HEK293 (cell line): ENCODE data around the gene GPR179.

Source experiments
- GFI1B ChIP-seq: fragments of 450-650 bp; formaldehyde crosslinking; IDR thresholded peaks from 2 replicates; pipeline ENCODE4 v1.5.1; 2016; ENCODE audit warnings: missing biosample characterization, missing genetic modification characterization
- PATZ1 ChIP-seq: fragments of 450-650 bp; formaldehyde crosslinking; IDR thresholded peaks from 2 replicates; pipeline ENCODE4 v1.5.1; 2016; ENCODE audit warnings: missing biosample characterization, missing genetic modification characterization
- PRDM1 ChIP-seq: fragments of 450-650 bp; formaldehyde crosslinking; IDR thresholded peaks from 2 replicates; pipeline ENCODE4; 2016; ENCODE audit warnings: missing biosample characterization, missing genetic modification characterization
- PRDM2 ChIP-seq: fragments of 450-650 bp; formaldehyde crosslinking; IDR thresholded peaks from 2 replicates; pipeline ENCODE4 v1.5.1; 2016; ENCODE audit warnings: missing biosample characterization, missing genetic modification characterization, borderline replicate concordance
- ZBTB21 ChIP-seq: fragments of 450-650 bp; formaldehyde crosslinking; IDR thresholded peaks from 2 replicates; pipeline ENCODE4 v1.5.1; 2017; ENCODE audit warnings: missing biosample characterization, missing genetic modification characterization
- ZBTB7A ChIP-seq: fragments of 450-650 bp; formaldehyde crosslinking; IDR thresholded peaks from 2 replicates; pipeline ENCODE4 v1.5.1; 2016; ENCODE audit warnings: low read depth, missing biosample characterization, missing genetic modification characterization
- ZNF132 ChIP-seq: fragments of 450-650 bp; formaldehyde crosslinking; IDR thresholded peaks from 2 replicates; pipeline ENCODE4 v1.5.1; 2017; ENCODE audit warnings: missing biosample characterization, missing genetic modification characterization, borderline replicate concordance
- ZNF140 ChIP-seq: fragments of 450-650 bp; formaldehyde crosslinking; IDR thresholded peaks from 2 replicates; pipeline ENCODE4 v1.5.1; 2016; ENCODE audit warnings: missing biosample characterization, missing genetic modification characterization
- ZNF16 ChIP-seq: fragments of 450-650 bp; formaldehyde crosslinking; IDR thresholded peaks from 2 replicates; pipeline ENCODE4 v1.5.1; 2016; ENCODE audit warnings: low read depth, missing biosample characterization, missing genetic modification characterization
- ZNF169 ChIP-seq: fragments of 450-650 bp; formaldehyde crosslinking; IDR thresholded peaks from 2 replicates; pipeline ENCODE4 v1.5.1; 2016; ENCODE audit warnings: missing biosample characterization, missing genetic modification characterization
- ZNF184 ChIP-seq: fragments of 450-650 bp; IDR thresholded peaks from 2 replicates; pipeline ENCODE4 v1.5.1; 2018; ENCODE audit warnings: missing biosample characterization, mild to moderate bottlenecking, missing genetic modification characterization
- ZNF214 ChIP-seq: fragments of 450-650 bp; formaldehyde crosslinking; IDR thresholded peaks from 2 replicates; pipeline ENCODE4 v1.5.1; 2017; ENCODE audit warnings: missing biosample characterization, mild to moderate bottlenecking, missing genetic modification characterization, borderline replicate concordance
- ZNF292 ChIP-seq: fragments of 450-650 bp; formaldehyde crosslinking; IDR thresholded peaks from 2 replicates; pipeline ENCODE4 v1.5.1; 2016; ENCODE audit warnings: low read depth, missing biosample characterization, missing genetic modification characterization, borderline replicate concordance
- ZNF366 ChIP-seq: fragments of 450-650 bp; formaldehyde crosslinking; conservative IDR thresholded peaks from 2 replicates; pipeline ENCODE4 v1.5.1; 2016; ENCODE audit warnings: missing biosample characterization, missing genetic modification characterization
- ZNF514 ChIP-seq: fragments of 450-650 bp; formaldehyde crosslinking; IDR thresholded peaks from 2 replicates; pipeline ENCODE4 v1.5.1; 2016; ENCODE audit warnings: missing biosample characterization, missing genetic modification characterization
- ZNF544 ChIP-seq: fragments of 450-650 bp; formaldehyde crosslinking; IDR thresholded peaks from 2 replicates; pipeline ENCODE4 v1.5.0; 2017; ENCODE audit warnings: missing biosample characterization, missing genetic modification characterization
- ZNF561 ChIP-seq: fragments of 450-650 bp; IDR thresholded peaks from 2 replicates; pipeline ENCODE4 v1.5.1; 2018; ENCODE audit warnings: missing biosample characterization, missing genetic modification characterization, borderline replicate concordance
- ZNF664 ChIP-seq: fragments of 450-650 bp; formaldehyde crosslinking; IDR thresholded peaks from 2 replicates; pipeline ENCODE4 v1.5.1; 2016; ENCODE audit warnings: missing biosample characterization, missing genetic modification characterization
- ZSCAN30 ChIP-seq: fragments of 450-650 bp; IDR thresholded peaks from 2 replicates; pipeline ENCODE4 v1.5.1; 2018; ENCODE audit warnings: missing biosample characterization, mild to moderate bottlenecking, missing genetic modification characterization, moderate library complexity
- TF ChIP-seq, protein P1 (sequence below): fragments of 450-650 bp; formaldehyde crosslinking; IDR thresholded peaks from 2 replicates; pipeline ENCODE4 v1.5.1; 2016; ENCODE audit warnings: missing biosample characterization, missing genetic modification characterization, low read depth
- TF ChIP-seq, protein P2 (sequence below): fragments of 450-650 bp; formaldehyde crosslinking; IDR thresholded peaks from 2 replicates; pipeline ENCODE4 v1.5.1; 2016; ENCODE audit warnings: missing biosample characterization, missing genetic modification characterization, borderline replicate concordance
- TF ChIP-seq, protein P3 (sequence below): fragments of 450-650 bp; formaldehyde crosslinking; IDR thresholded peaks from 2 replicates; pipeline ENCODE4 v1.5.1; 2016; ENCODE audit warnings: missing biosample characterization, missing genetic modification characterization

GPR179 gene

DNA sequence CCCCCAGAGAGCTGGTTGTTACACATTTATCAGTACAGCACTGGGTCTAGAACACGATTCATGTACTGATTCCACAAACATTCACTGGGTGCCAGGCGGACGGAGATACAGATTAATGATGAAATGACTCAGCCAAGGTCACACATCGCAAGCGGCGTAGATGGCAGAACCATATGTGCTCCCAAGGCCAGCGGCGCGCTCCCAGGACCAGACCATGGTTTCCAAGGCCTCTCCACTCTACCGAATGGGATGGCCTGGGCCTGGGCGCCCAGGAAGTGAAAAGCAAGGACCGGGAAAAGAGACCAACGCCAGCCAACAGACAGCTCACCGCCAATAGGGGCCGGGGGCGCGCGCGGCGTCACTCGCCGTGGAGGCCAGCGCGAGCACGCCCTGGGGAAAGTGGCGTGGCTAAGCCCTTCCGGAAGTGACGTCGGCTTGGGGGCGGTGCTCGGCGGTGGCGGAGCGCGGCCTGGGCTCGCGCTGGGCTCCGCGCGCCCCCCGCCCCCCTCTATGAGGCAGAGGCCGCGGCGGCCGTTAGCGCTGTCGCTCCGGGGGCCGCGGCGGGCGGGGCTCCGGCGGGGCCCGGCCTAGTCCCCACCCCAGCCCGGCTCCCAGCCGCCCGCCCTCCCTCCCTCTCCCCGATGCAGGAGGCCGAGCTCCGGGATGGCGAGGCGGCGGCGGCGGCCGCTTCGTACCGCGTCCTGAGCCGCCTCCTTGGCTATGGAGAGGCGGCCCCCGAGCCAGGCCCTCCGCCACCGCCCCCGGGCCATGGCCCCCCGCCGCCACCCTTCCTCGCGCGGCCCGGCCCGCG, 7.9 kb upstream of the GPR179 start, which contains the start of gene SOCS7 (continued):
- TF ChIP-seq PRDM2 (no peak), ZNF169 (tag by site-specific recombination) (no peak), GFI1B (tag by site-specific recombination) (no peak), ZNF544 (tag by site-specific recombination) (no peak), ZNF514 (tag by site-specific recombination) (no peak), ZNF664 (no peak), ZBTB21 (tag by site-specific recombination) (no peak), ZNF132 (tag by site-specific recombination) (no peak), ZNF561 (tag by site-specific recombination) (peak; percentile 52; the same call in 1 of the 2 replicates), PRDM1 (tag by site-specific recombination) (no peak), ZNF214 (no peak), ZNF184 (no peak), ZNF16 (tag by site-specific recombination) (no peak), ZNF140 (tag by site-specific recombination) (no peak), ZSCAN30 (tag by site-specific recombination) (peak; percentile 40; the same call in 1 of the 2 replicates), PATZ1 (tag by site-specific recombination) (peak; percentile 51), ZBTB7A (tag by site-specific recombination) (no peak), ZNF366 (tag by site-specific recombination) (no peak), ZNF292 (tag by site-specific recombination) (no peak)
- TF ChIP-seq, protein P1, sequence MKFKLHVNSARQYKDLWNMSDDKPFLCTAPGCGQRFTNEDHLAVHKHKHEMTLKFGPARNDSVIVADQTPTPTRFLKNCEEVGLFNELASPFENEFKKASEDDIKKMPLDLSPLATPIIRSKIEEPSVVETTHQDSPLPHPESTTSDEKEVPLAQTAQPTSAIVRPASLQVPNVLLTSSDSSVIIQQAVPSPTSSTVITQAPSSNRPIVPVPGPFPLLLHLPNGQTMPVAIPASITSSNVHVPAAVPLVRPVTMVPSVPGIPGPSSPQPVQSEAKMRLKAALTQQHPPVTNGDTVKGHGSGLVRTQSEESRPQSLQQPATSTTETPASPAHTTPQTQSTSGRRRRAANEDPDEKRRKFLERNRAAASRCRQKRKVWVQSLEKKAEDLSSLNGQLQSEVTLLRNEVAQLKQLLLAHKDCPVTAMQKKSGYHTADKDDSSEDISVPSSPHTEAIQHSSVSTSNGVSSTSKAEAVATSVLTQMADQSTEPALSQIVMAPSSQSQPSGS = no peak
- TF ChIP-seq, protein P2, sequence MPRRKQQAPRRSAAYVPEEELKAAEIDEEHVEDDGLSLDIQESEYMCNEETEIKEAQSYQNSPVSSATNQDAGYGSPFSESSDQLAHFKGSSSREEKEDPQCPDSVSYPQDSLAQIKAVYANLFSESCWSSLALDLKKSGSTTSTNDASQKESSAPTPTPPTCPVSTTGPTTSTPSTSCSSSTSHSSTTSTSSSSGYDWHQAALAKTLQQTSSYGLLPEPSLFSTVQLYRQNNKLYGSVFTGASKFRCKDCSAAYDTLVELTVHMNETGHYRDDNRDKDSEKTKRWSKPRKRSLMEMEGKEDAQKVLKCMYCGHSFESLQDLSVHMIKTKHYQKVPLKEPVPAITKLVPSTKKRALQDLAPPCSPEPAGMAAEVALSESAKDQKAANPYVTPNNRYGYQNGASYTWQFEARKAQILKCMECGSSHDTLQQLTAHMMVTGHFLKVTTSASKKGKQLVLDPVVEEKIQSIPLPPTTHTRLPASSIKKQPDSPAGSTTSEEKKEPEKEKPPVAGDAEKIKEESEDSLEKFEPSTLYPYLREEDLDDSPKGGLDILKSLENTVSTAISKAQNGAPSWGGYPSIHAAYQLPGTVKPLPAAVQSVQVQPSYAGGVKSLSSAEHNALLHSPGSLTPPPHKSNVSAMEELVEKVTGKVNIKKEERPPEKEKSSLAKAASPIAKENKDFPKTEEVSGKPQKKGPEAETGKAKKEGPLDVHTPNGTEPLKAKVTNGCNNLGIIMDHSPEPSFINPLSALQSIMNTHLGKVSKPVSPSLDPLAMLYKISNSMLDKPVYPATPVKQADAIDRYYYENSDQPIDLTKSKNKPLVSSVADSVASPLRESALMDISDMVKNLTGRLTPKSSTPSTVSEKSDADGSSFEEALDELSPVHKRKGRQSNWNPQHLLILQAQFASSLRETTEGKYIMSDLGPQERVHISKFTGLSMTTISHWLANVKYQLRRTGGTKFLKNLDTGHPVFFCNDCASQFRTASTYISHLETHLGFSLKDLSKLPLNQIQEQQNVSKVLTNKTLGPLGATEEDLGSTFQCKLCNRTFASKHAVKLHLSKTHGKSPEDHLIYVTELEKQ (tag by site-specific recombination) = no peak
- TF ChIP-seq, protein P3, sequence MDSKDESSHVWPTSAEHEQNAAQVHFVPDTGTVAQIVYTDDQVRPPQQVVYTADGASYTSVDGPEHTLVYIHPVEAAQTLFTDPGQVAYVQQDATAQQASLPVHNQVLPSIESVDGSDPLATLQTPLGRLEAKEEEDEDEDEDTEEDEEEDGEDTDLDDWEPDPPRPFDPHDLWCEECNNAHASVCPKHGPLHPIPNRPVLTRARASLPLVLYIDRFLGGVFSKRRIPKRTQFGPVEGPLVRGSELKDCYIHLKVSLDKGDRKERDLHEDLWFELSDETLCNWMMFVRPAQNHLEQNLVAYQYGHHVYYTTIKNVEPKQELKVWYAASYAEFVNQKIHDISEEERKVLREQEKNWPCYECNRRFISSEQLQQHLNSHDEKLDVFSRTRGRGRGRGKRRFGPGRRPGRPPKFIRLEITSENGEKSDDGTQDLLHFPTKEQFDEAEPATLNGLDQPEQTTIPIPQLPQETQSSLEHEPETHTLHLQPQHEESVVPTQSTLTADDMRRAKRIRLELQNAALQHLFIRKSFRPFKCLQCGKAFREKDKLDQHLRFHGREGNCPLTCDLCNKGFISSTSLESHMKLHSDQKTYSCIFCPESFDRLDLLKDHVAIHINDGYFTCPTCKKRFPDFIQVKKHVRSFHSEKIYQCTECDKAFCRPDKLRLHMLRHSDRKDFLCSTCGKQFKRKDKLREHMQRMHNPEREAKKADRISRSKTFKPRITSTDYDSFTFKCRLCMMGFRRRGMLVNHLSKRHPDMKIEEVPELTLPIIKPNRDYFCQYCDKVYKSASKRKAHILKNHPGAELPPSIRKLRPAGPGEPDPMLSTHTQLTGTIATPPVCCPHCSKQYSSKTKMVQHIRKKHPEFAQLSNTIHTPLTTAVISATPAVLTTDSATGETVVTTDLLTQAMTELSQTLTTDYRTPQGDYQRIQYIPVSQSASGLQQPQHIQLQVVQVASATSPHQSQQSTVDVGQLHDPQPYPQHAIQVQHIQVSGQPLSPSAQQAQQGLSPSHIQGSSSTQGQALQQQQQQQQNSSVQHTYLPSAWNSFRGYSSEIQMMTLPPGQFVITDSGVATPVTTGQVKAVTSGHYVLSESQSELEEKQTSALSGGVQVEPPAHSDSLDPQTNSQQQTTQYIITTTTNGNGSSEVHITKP (tag by site-specific recombination) = peak; percentile 86
